Measurements from ENCODE around the gene BPIFB6. TPM values are rescaled to one million over a fixed set of nuclear protein-coding genes. Genes with fewer than 3 reads are reported as not detected.

Gene BPIFB6
- polyA plus RNA-seq, 2 of the 4 experiments (the other 2 are of a cell fraction), result not detected

GRCh38 chr20:33025318-33025876, 6.1 kb upstream of the BPIFB6 start:
- Histone ChIP-seq H3K9me3 (no peaks in the 10 kb centered on the region), H3K4me1 (no peaks in the 10 kb centered on the region), H3K4me3 (no peak overlapping the region), H3K27ac (no peak overlapping the region), H3K4me2 (no peak overlapping the region)
- DNase-seq (ENCODE audit: low read depth in 1 of 2, low spot score in 1 of 2), result no peak
- TF ChIP-seq HMGXB4 (CRISPR knock-in tag; IDR thresholded peaks at IDR 0.05; ENCODE audit: borderline replicate concordance), result no peak
- TF ChIP-seq CBX8 (IDR thresholded peaks at IDR 0.05), result no peak
- no peak for TF ChIP-seq CBX2 (IDR thresholded peaks at IDR 0.05; ENCODE audit: borderline replicate concordance, low read depth)
- ATAC-seq, result no peak
- ChIA-PET POLR2A (no interaction called here), CTCF (no interaction called here)
- 59% methylated on average over 9 of the region's 9 CpGs for whole genome bisulfite sequencing (ENCODE audit: missing lambda C conversion rate)
- no peak for FAIRE-seq

- TF ChIP-seq HEYL (CRISPR knock-in tag; IDR thresholded peaks at IDR 0.05), result no peak
- no peak for TF ChIP-seq GATA3 (IDR thresholded peaks at IDR 0.05; ENCODE audit: borderline replicate concordance)
- TF ChIP-seq NPAS2 (CRISPR knock-in tag; IDR thresholded peaks at IDR 0.05; ENCODE audit: borderline replicate concordance), result no peak
- no peak for TF ChIP-seq ELK1 (IDR thresholded peaks at IDR 0.05; ENCODE audit: low read depth, low read length)
- TF ChIP-seq ZC3H11A (IDR thresholded peaks at IDR 0.05), result no peak
- no peak for TF ChIP-seq HDAC2 (IDR thresholded peaks at IDR 0.05)
- TF ChIP-seq HOXB13 (CRISPR knock-in tag; IDR thresholded peaks at IDR 0.05; ENCODE audit: low read depth), result no peak
- TF ChIP-seq MYC (IDR thresholded peaks at IDR 0.05; ENCODE audit: borderline replicate concordance, low read length), result no peak
- TF ChIP-seq MAZ (IDR thresholded peaks at IDR 0.05; ENCODE audit: borderline replicate concordance, low read depth, low read length), result no peak
- TF ChIP-seq TP53 (CRISPR knock-in tag; IDR thresholded peaks at IDR 0.05), result no peak
- TF ChIP-seq CBX8 (IDR thresholded peaks at IDR 0.05), result no peak
- TF ChIP-seq NR3C1 (IDR thresholded peaks at IDR 0.05), result no peak
- CTCF ChIA-PET, result interaction anchor here (0.7 to 1.6 kb wide), 2 partner anchors 69 to 112 kb away, joined by 3 to 4 read pairs; no protein-coding TSS in a partner anchor
- Histone ChIP-seq H3K4me2 (no peak overlapping the region), H3K4me3 (no peak overlapping the region), H3K9me3 (no peaks in the 10 kb centered on the region), H3K4me1 (no peaks in the 10 kb centered on the region), H3K27ac (no peak overlapping the region)
- 5% methylated on average over 5 of the region's 5 CpGs for WGBS (ENCODE audit: missing lambda C conversion rate)
- no peak for FAIRE-seq
- POLR2A ChIA-PET, result no interaction called here
- ATAC-seq, result no peak
- no peak for DNase-seq (ENCODE audit: low read depth in 1 of 2, low spot score in 1 of 2)
These were observed 5.2 kb upstream of the BPIFB6 start for GRCh38 chr20:33026072-33026778.

- ChIA-PET CTCF (interaction anchor here (0.7 to 2.7 kb wide), 3 partner anchors 69 to 125 kb away, joined by 3 to 7 read pairs (median 4); no protein-coding TSS in a partner anchor), POLR2A (no interaction called here)
- ATAC-seq, result no peak
- Histone ChIP-seq H3K27ac (no peak overlapping the region), H3K4me1 (no peaks in the 10 kb centered on the region), H3K4me3 (no peak overlapping the region), H3K4me2 (no peak overlapping the region), H3K9me3 (no peaks in the 10 kb centered on the region)
- DNase-seq (ENCODE audit: low read depth in 1 of 2, low spot score in 1 of 2), result no peak
- WGBS (ENCODE audit: missing lambda C conversion rate), result 39% methylated on average over 10 of the region's 10 CpGs
- no peak for FAIRE-seq
- TF ChIP-seq HOXA7 (CRISPR knock-in tag; IDR thresholded peaks at IDR 0.05) (no peak), RAD21 (conservative IDR thresholded peaks at IDR 0.05 in 1 of 2, IDR thresholded peaks at IDR 0.05 in 1 of 2) (no peak), CHD4 (IDR thresholded peaks at IDR 0.05; ENCODE audit: borderline replicate concordance) (no peak), HOXB5 (CRISPR knock-in tag; IDR thresholded peaks at IDR 0.05) (no peak), BCL3 (IDR thresholded peaks at IDR 0.05) (no peak), JUN (IDR thresholded peaks at IDR 0.05) (no peak), RCOR1 (IDR thresholded peaks at IDR 0.05; ENCODE audit: low read depth, low read length) (no peak), CBX8 (IDR thresholded peaks at IDR 0.05) (no peak), REST (IDR thresholded peaks at IDR 0.05) (no peak)
These were observed 4.4 kb upstream of the BPIFB6 start for GRCh38 chr20:33026779-33027759.

All from A549 (cell line).